Activated CD4-positive, alpha-beta T cell treated with anti-CD3 and anti-CD28 coated beads for 24 hours (primary cell): Measurements from ENCODE around the gene SMARCB1.
"Not testable (repeated sequence)": the region's sequence is repeated elsewhere in the genome, so short reads cannot be mapped to it uniquely, and the experiment has no call there.

Source experiments
- DNase-seq, 2 donors: peaks; one replicate each; pipeline ENCODE4 v3.0.0-alpha.2; 2020; ENCODE audit warnings: low read depth in 2 of 2

Gene SMARCB1

GRCh38 chr22:23846081-23846469, 59.3 kb downstream of the SMARCB1 start:
- DNase-seq, result no peak

GRCh38 chr22:23847310-23847920, 60.6 kb downstream of the SMARCB1 start:
- DNase-seq, result no peak

GRCh38 chr22:23847991-23848864, 61.5 kb downstream of the SMARCB1 start:
- no peak for DNase-seq

- peak; percentile 83 to 85 for DNase-seq
Observed at GRCh38 chr22:23849009-23850006, 62.5 kb downstream of the SMARCB1 start.

- DNase-seq, result no peak
Observed at GRCh38 chr22:23850136-23850611, 63.4 kb downstream of the SMARCB1 start.

GRCh38 chr22:23856721-23857605, 70.2 kb downstream of the SMARCB1 start:
- no peak for DNase-seq

GRCh38 chr22:23857606-23858483, 71.1 kb downstream of the SMARCB1 start, which contains the start of gene SLC2A11:
Gene SLC2A11, plus strand, starts transcription at chr22:23857875. Its CDS starts 125 bp downstream, at chr22:23858000.
- peak; percentile 85 to 92 for DNase-seq

GRCh38 chr22:23858484-23858815, 71.7 kb downstream of the SMARCB1 start:
- no peak for DNase-seq

- no peak for DNase-seq
Observed at GRCh38 chr22:23859201-23859600, 72.4 kb downstream of the SMARCB1 start.

- not testable (repeated sequence) for DNase-seq
Observed at GRCh38 chr22:23860187-23860586, 73.4 kb downstream of the SMARCB1 start.

GRCh38 chr22:23862103-23862502, 75.3 kb downstream of the SMARCB1 start:
- DNase-seq, result no peak

- DNase-seq, result not testable (repeated sequence)
Observed at GRCh38 chr22:23864499-23865154, 77.9 kb downstream of the SMARCB1 start.

- no peak for DNase-seq
Observed at GRCh38 chr22:23868580-23868979, 81.8 kb downstream of the SMARCB1 start.

GRCh38 chr22:23874871-23875270, 88.1 kb downstream of the SMARCB1 start:
- no peak for DNase-seq

GRCh38 chr22:23875801-23876200, 89.0 kb downstream of the SMARCB1 start:
- DNase-seq, result no peak

- no peak for DNase-seq
Observed at GRCh38 chr22:23877566-23877965, 90.8 kb downstream of the SMARCB1 start.

GRCh38 chr22:23878219-23878618, 91.5 kb downstream of the SMARCB1 start:
- DNase-seq, result no peak

GRCh38 chr22:23882370-23882769, 95.6 kb downstream of the SMARCB1 start:
- no peak for DNase-seq

- no peak for DNase-seq
Observed at GRCh38 chr22:23883658-23884057, 96.9 kb downstream of the SMARCB1 start.
